GM12891 (cell line): ENCODE data around the gene DEGS1.

Source experiments
- DNase-seq: peaks from one replicate; pipeline ENCODE4 v3.0.0; 2011; ENCODE audit warnings: low spot score; ENCODE audit not compliant: insufficient read length
- FAIRE-seq: peaks from 2 replicates; lab custom pipeline; 2011; peaks lifted over from hg19 to GRCh38; lab: Jason Lieb, UNC
- PAX5 ChIP-seq: IDR thresholded peaks from 2 replicates; pipeline ENCODE4 v1.6.1; 2011; ENCODE audit warnings: low read length, moderate library complexity, mild to moderate bottlenecking; ENCODE audit not compliant: insufficient read depth, severe bottlenecking
- POLR2A ChIP-seq: IDR thresholded peaks from 2 replicates; pipeline ENCODE4 v1.6.1; 2011; ENCODE audit warnings: low read depth, low read length, control low read depth
- POLR2AphosphoS5 ChIP-seq: IDR thresholded peaks from 2 replicates; pipeline ENCODE4 v1.6.1; 2011; ENCODE audit warnings: low read depth, low read length, control low read depth
- POU2F2 ChIP-seq: IDR thresholded peaks from 2 replicates; pipeline ENCODE4 v1.6.1; 2011; ENCODE audit warnings: low read depth, mild to moderate bottlenecking, control low read depth, low read length, moderate library complexity
- SPI1 ChIP-seq: IDR thresholded peaks from 2 replicates; pipeline ENCODE4 v1.6.1; 2011; ENCODE audit warnings: low read depth, low read length, control low read depth
- TAF1 ChIP-seq: IDR thresholded peaks from 2 replicates; pipeline ENCODE4 v1.6.1; 2011; ENCODE audit warnings: low read depth, low read length, control low read depth

DEGS1 gene

GRCh38 chr1:224211206-224211962 is 28.3 kb downstream of the DEGS1 start:
- FAIRE-seq = no peak
- TF ChIP-seq POLR2AphosphoS5 (no peak), POU2F2 (no peak), TAF1 (no peak), POLR2A (no peak), SPI1 (no peak), PAX5 (no peak)
- no peak for DNase-seq

- FAIRE-seq (no peak), DNase-seq (no peak)
- TF ChIP-seq POU2F2 (no peak), POLR2A (no peak), TAF1 (no peak), PAX5 (no peak), POLR2AphosphoS5 (no peak), SPI1 (no peak)
Measured at GRCh38 chr1:224212618-224213061, 29.6 kb downstream of the DEGS1 start.

- TF ChIP-seq SPI1 = no peak
- TF ChIP-seq PAX5 = no peak
- TF ChIP-seq POLR2A = no peak
- TF ChIP-seq TAF1 = no peak
- TF ChIP-seq POLR2AphosphoS5 = no peak
- no peak for TF ChIP-seq POU2F2
- no peak for FAIRE-seq
- DNase-seq = no peak
Measured at GRCh38 chr1:224213438-224214119, 30.5 kb downstream of the DEGS1 start.

- no peak for FAIRE-seq
- DNase-seq = no peak
- TF ChIP-seq POLR2AphosphoS5 = no peak
- TF ChIP-seq POU2F2 = no peak
- TF ChIP-seq SPI1 = no peak
- TF ChIP-seq TAF1 = no peak
- TF ChIP-seq PAX5 = no peak
- no peak for TF ChIP-seq POLR2A
Measured at GRCh38 chr1:224216382-224216781, 33.3 kb downstream of the DEGS1 start.

- TF ChIP-seq POU2F2 (no peak), POLR2AphosphoS5 (no peak), PAX5 (no peak), SPI1 (no peak), POLR2A (no peak), TAF1 (no peak)
- no peak for DNase-seq
- FAIRE-seq = no peak
Measured at GRCh38 chr1:224217655-224218623, 34.9 kb downstream of the DEGS1 start.

- no peak for TF ChIP-seq TAF1
- no peak for TF ChIP-seq POLR2AphosphoS5
- TF ChIP-seq POU2F2 = no peak
- TF ChIP-seq PAX5 = no peak
- no peak for TF ChIP-seq POLR2A
- no peak for TF ChIP-seq SPI1
- FAIRE-seq (no peak), DNase-seq (no peak)
Measured at GRCh38 chr1:224219011-224219611, 36.1 kb downstream of the DEGS1 start.

- FAIRE-seq (no peak), DNase-seq (no peak)
- TF ChIP-seq PAX5 (no peak), SPI1 (no peak), POLR2AphosphoS5 (no peak), TAF1 (no peak), POLR2A (no peak), POU2F2 (no peak)
Measured at GRCh38 chr1:224219612-224220059, 36.6 kb downstream of the DEGS1 start.

GRCh38 chr1:224223819-224224714 is 41.0 kb downstream of the DEGS1 start:
- DNase-seq (no peak), FAIRE-seq (no peak)
- TF ChIP-seq SPI1 = no peak
- no peak for TF ChIP-seq POLR2A
- TF ChIP-seq TAF1 = no peak
- TF ChIP-seq PAX5 = no peak
- TF ChIP-seq POU2F2 = no peak
- no peak for TF ChIP-seq POLR2AphosphoS5
